ENCODE results near the gene PCDHA6.

DNA sequence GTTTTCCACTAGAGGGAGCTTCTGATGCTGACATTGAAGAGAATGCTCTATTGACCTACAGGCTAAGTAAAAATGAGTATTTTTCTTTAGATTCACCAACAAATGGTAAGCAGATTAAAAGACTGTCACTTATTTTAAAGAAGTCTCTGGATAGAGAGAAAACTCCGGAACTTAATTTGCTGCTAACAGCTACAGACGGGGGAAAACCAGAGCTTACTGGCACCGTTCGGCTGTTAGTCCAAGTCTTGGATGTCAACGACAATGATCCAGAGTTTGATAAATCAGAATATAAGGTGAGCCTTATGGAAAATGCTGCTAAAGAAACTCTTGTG lies 41.8 kb downstream of the PCDHA6 start:
- TF ChIP-seq CHD1 (IDR thresholded peaks at IDR 0.05; ENCODE audit: low read depth, low read length): no peak
- no peak for TF ChIP-seq SP2 (IDR thresholded peaks at IDR 0.05; ENCODE audit: low read length)
- TF ChIP-seq SRF (IDR thresholded peaks at IDR 0.05; ENCODE audit: low read depth, low read length): no peak
